ENCODE results near the gene TOR1B. TPM values are rescaled to one million over a fixed set of nuclear protein-coding genes. Genes with fewer than 3 reads are reported as not detected.

Gene TOR1B
- total RNA-seq, 2 donors from 2014 or later = 10.2 to 12.3 TPM

DNA sequence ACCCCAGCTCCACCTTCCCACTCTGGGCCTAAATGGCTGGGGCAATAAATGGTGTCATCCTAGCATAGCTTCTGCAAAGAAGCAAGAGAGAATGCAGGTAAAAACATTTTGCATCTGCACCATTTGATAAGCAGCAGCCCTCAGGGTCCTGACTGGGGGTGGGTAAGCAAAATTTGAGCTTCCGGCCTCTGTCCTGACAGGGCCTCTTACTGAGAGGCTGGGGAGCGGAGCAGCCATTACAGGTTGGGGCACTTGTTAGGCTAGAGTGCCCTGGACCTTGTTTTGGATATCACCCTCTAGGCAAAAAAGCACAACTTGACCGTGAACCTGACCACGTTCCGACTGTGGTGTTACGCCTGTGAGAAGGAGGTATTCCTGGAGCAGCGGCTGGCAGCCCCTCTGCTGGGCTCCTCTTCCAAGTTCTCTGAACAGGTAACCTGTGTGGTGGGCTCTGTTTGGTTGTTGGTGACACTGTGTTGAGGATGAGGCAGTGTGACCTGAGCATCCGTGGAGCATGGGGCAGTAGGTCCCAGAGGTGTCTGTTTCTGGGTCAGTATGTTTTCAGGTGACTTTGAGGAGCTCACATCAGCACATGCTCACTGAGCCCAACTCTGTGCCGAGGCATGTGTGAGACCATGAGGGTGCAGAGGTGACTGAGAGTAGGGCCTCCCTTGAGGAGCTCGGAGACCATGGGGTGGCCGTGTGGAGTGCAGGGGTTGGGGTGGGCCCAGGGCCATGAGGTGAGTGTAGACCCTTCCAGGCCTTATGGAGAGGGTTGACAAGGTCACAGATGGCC, 55.4 kb downstream of the TOR1B start:
- Histone ChIP-seq H3K27ac (no peak overlapping the region), H3K9me3 (no peaks in the 10 kb centered on the region), H3K4me1 (no peaks in the 10 kb centered on the region), H3K36me3 (peaks cover 53% of the 10 kb centered on the region), H3K27me3 (no peaks in the 10 kb centered on the region), H3K4me3 (no peak overlapping the region)
- TF ChIP-seq CTCF (IDR thresholded peaks at IDR 0.05) = no peak
- no peak for DNase-seq (ENCODE audit: low spot score)

Other genes with a start within 250 kb of the TOR1B start
- gene C9orf50, start 182.1 kb upstream of the TOR1B start, total RNA-seq = not detected
- gene NTMT1, start 177.0 kb upstream of the TOR1B start, total RNA-seq = 10 to 100 TPM; 33.7 to 36.0 TPM
- 10 to 100 TPM; 10.2 to 12.6 TPM for gene ASB6, start 161.0 kb upstream of the TOR1B start, total RNA-seq
- 1 to 10 TPM; 1.1 to 6.9 TPM for gene PRRX2, start 137.5 kb upstream of the TOR1B start, total RNA-seq
- 1 to 10 TPM; 1.1 to 2.6 TPM for gene PTGES, start 50.1 kb upstream of the TOR1B start, total RNA-seq
- gene TOR1A, start 21.0 kb downstream of the TOR1B start, total RNA-seq = 10 to 100 TPM; 16.1 to 31.9 TPM
- gene C9orf78, start 32.1 kb downstream of the TOR1B start, total RNA-seq = 10 to 100 TPM; 43.1 to 67.2 TPM
- 10 to 100 TPM; 12.9 to 14.5 TPM for gene USP20, start 32.3 kb downstream of the TOR1B start, total RNA-seq
- gene FNBP1, start 240.0 kb downstream of the TOR1B start, total RNA-seq = 10 to 100 TPM; 18.0 to 24.1 TPM

Measured in right atrium auricular region (tissue), 2 donors.